OCI-LY7 (cell line): Measurements from ENCODE around the gene CACNB1. TPM values are rescaled to one million over a fixed set of nuclear protein-coding genes. Genes with fewer than 3 reads are reported as not detected.
A peak's percentile ranks its signal among the peaks of the same experiment; 100 is the strongest.

Source experiments
- BruUV-seq: library from RNA; stranded (reverse); fragments of 400-500 nt; replicated peaks from 2 replicates; lab custom pipeline; 2021; lab: Mats Ljungman, UMichigan
- CTCF ChIA-PET: fragments of 300-600 bp; sonication (Branson Sonifier 250); formaldehyde crosslinking; loops from one replicate; lab custom pipeline; 2022; ENCODE audit warnings: antibody characterized with exemption; ENCODE audit not compliant: unreplicated experiment; lab: Charles Lee
- POLR2A ChIA-PET: fragments of 300-600 bp; sonication (Branson Sonifier 250); formaldehyde crosslinking; loops from one replicate; lab custom pipeline; 2022; ENCODE audit warnings: antibody characterized with exemption; lab: Charles Lee
- DNase-seq: peaks from one replicate; pipeline ENCODE4 v3.0.0-alpha.2; 2015; ENCODE audit warnings: low spot score
- H2AFZ ChIP-seq: fragments of 200-600 bp; sonication (generic), shearing (Covaris generic); 2 replicates; pipeline ENCODE4 v1.6.1; 2014; ENCODE audit warnings: mild to moderate bottlenecking, antibody characterized with exemption, low read length, moderate library complexity
- H3K27ac ChIP-seq: fragments of 200-600 bp; sonication (generic); 2 replicates; pipeline ENCODE4 v1.5.1; 2014; ENCODE audit warnings: mixed run types, low read depth, mild to moderate bottlenecking, moderate library complexity, low read length, inconsistent platforms; ENCODE audit not compliant: poor library complexity, severe bottlenecking
- H3K36me3 ChIP-seq: fragments of 200-600 bp; sonication (generic); 2 replicates; pipeline ENCODE4 v1.6.1; 2014; ENCODE audit warnings: mild to moderate bottlenecking, antibody characterized with exemption, low read length, moderate library complexity, mixed read lengths; ENCODE audit not compliant: insufficient read depth
- H3K4me1 ChIP-seq: fragments of 200-600 bp; sonication (generic); 2 replicates; pipeline ENCODE4 v1.5.1; 2014; ENCODE audit warnings: mild to moderate bottlenecking, low read length; ENCODE audit not compliant: insufficient read depth, poor library complexity, severe bottlenecking
- H3K4me2 ChIP-seq: fragments of 200-600 bp; sonication (generic); 2 replicates; pipeline ENCODE4 v1.6.1; 2014; ENCODE audit warnings: mild to moderate bottlenecking, low read length
- H3K4me3 ChIP-seq: fragments of 200-600 bp; sonication (generic); 2 replicates; pipeline ENCODE4 v1.5.1; 2014; ENCODE audit warnings: mild to moderate bottlenecking, low read depth, low read length; ENCODE audit not compliant: poor library complexity, severe bottlenecking
- H3K79me2 ChIP-seq: fragments of 200-600 bp; sonication (generic); 2 replicates; pipeline ENCODE4 v1.6.1; 2016; ENCODE audit warnings: low read depth, mild to moderate bottlenecking, low read length, moderate library complexity, mixed read lengths; ENCODE audit not compliant: insufficient read depth
- H3K9me2 ChIP-seq: fragments of 200-600 bp; sonication (generic); 2 replicates; pipeline ENCODE4 v1.6.1; 2016; ENCODE audit warnings: mild to moderate bottlenecking, low read length, mixed read lengths; ENCODE audit not compliant: insufficient read depth
- H3K9me3 ChIP-seq: fragments of 200-600 bp; sonication (generic); 2 replicates; pipeline ENCODE4 v1.6.1; 2014; ENCODE audit warnings: mild to moderate bottlenecking, mixed run types, low read length, mixed read lengths
- H4K20me1 ChIP-seq: fragments of 200-600 bp; sonication (generic); 2 replicates; pipeline ENCODE4 v1.6.1; 2014; ENCODE audit warnings: mild to moderate bottlenecking, antibody characterized with exemption, low read length, moderate library complexity, mixed read lengths; ENCODE audit not compliant: insufficient read depth
- EZH2phosphoT487 ChIP-seq: fragments of 200-600 bp; sonication (generic); IDR thresholded peaks from 2 replicates; pipeline ENCODE4 v1.6.1; 2018; ENCODE audit warnings: low read depth, borderline replicate concordance, mild to moderate bottlenecking, mixed run types, antibody characterized with exemption, low read length, moderate library complexity, mixed read lengths
- intact Hi-C: fragments of 100-400 bp; cut with micrococcal nuclease; formaldehyde crosslinking; loops from one replicate; pipeline ENCODE4 v1.10.0; 2022; ENCODE audit not compliant: unreplicated experiment
- total RNA-seq, 2 experiments: library from RNA; depleted of rRNA in 1 of 2; stranded (reverse); fragments of >200 nt in 1 of 2; shearing (Covaris generic) in 1 of 2; gene quantifications; 2 replicates each; pipeline ENCODE4 v1.2.3, GENCODE V29; 2014 to 2022
- TF ChIP-seq, protein P1 (sequence below): fragments of 200-600 bp; sonication (generic); conservative IDR thresholded peaks from 2 replicates; pipeline ENCODE4 v1.5.1; 2014; ENCODE audit warnings: mild to moderate bottlenecking, antibody characterized with exemption, low read length, moderate library complexity, mixed read lengths

The CACNB1 gene
- total RNA-seq, 2 experiments from 2014 or later: 23.7 to 30.9 TPM

DNA sequence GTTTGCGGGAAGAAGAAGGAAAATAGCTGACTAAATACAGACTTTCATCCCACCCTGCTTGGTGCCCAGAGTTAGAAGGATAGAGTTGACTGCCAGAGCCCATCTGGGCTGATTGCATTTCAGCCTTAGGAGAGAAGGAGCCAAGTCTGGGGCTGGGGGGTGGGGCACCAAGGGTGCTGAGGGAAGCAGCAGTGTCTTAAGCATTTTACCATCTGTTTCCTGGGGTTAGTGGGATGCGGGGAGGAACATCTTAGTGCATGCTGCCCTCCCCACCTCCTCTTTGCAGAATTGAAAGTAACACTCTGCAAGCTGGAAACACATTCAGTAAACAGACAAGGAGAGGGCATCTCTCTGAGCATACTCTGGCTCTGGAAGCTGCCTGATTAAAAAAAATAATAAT is 30.0 kb downstream of the CACNB1 start:
- Histone ChIP-seq H3K4me1 (peaks cover 73% of the 10 kb centered on the region), H3K9me2 (no peaks in the 10 kb centered on the region), H3K9me3 (peaks cover 3% of the 10 kb centered on the region; the same call in 1 of the 2 replicates), H3K27ac (peak overlapping the region; percentile 72), H3K79me2 (no peaks in the 10 kb centered on the region), H4K20me1 (no peaks in the 10 kb centered on the region), H2AFZ (peak overlapping the region; percentile 28; the same call in 1 of the 2 replicates), H3K4me3 (peak overlapping the region; percentile 25), H3K36me3 (no peaks in the 10 kb centered on the region), H3K4me2 (peak overlapping the region; percentile 55)
- intact Hi-C loops: no loop called here
- TF ChIP-seq, protein P1, sequence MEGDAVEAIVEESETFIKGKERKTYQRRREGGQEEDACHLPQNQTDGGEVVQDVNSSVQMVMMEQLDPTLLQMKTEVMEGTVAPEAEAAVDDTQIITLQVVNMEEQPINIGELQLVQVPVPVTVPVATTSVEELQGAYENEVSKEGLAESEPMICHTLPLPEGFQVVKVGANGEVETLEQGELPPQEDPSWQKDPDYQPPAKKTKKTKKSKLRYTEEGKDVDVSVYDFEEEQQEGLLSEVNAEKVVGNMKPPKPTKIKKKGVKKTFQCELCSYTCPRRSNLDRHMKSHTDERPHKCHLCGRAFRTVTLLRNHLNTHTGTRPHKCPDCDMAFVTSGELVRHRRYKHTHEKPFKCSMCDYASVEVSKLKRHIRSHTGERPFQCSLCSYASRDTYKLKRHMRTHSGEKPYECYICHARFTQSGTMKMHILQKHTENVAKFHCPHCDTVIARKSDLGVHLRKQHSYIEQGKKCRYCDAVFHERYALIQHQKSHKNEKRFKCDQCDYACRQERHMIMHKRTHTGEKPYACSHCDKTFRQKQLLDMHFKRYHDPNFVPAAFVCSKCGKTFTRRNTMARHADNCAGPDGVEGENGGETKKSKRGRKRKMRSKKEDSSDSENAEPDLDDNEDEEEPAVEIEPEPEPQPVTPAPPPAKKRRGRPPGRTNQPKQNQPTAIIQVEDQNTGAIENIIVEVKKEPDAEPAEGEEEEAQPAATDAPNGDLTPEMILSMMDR: no peak
- TF ChIP-seq EZH2phosphoT487: no peak
- ChIA-PET POLR2A (interaction anchor here (0.6 to 0.7 kb wide), 5 partner anchors 51 to 1548 kb away, joined by 3 to 6 read pairs (median 3); no protein-coding TSS in a partner anchor), CTCF (no interaction called here)
- no TSS peak for BruUV-seq
- DNase-seq: peak; percentile 75

DNA sequence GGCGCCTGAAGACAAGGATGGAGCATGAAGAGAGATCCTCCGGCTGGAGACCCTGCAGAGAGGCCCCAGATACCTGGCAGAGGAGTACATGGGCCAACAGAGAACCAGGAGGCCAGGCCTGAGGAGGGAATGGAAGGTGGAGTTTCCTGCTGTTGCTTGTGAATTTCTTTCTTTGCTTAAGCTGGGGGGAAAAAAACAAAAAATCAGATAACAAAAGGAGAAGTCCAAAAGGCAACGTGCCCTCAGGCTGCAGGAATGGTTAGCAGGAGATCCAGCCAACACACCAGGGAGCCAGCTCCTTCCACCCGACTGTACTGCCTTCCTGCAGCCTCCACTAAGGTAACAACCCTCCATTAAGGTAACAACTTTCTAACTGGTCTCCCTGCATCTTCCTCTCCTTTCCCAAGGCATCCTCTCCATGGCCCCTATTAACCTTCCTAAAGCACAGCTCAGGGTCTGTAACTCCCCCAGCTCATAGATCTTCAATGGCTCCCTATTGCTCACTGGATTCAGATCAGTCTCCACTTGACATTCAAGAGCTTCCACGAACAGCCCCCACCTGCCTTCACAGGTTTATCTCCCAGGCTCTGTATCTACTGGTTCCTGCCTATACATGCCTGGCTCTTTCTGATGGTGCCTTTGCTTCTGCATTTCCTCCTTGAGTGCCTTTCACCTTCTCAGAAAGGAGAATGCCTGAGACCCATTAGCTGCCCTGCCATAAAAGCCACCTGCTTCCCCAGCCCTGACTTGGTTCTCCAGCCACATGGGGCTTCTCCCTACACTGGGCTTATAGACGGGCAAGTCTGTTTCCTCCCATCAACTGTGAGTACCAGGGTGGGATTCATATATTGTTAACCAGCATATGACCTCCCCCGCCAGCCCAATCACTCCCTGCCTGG is 30.8 kb downstream of the CACNB1 start:
- CTCF ChIA-PET: interaction anchor here (0.8 kb wide), 1 partner anchor 8 kb away, joined by 3 read pairs; no protein-coding TSS in a partner anchor
- peak overlapping the region; percentile 55 for H3K4me2 ChIP-seq

More for the DNA sequence above, 30.8 kb downstream of the CACNB1 start:
- Histone ChIP-seq H4K20me1 (no peaks in the 10 kb centered on the region), H3K9me3 (peaks cover 3% of the 10 kb centered on the region; the same call in 1 of the 2 replicates), H3K27ac (peak overlapping the region; percentile 72), H3K4me3 (peak overlapping the region; percentile 25), H3K36me3 (no peaks in the 10 kb centered on the region), H2AFZ (peak overlapping the region; percentile 28; the same call in 1 of the 2 replicates), H3K9me2 (no peaks in the 10 kb centered on the region), H3K79me2 (no peaks in the 10 kb centered on the region), H3K4me1 (peaks cover 69% of the 10 kb centered on the region)
- POLR2A ChIA-PET: interaction anchor here (0.6 to 0.8 kb wide), 4 partner anchors 13 to 218 kb away, joined by 3 to 6 read pairs (median 4); no protein-coding TSS in a partner anchor
- BruUV-seq: no TSS peak
- no peak for TF ChIP-seq EZH2phosphoT487
- TF ChIP-seq, protein P1: no peak
- intact Hi-C loops: no loop called here
- peak; percentile 58 for DNase-seq
